ENCODE results near the gene TMEM98.
"Not testable (repeated sequence)": the region's sequence is repeated elsewhere in the genome, so short reads cannot be mapped to it uniquely, and the experiment has no call there.

The TMEM98 gene

GRCh38 chr17:32927724-32928585 is at the start of gene TMEM98:
Gene TMEM98 (plus strand): TSS chr17:32928153. CDS start chr17:32931529, 3,376 bp downstream.
- no peak for TF ChIP-seq CTCF (conservative IDR thresholded peaks at IDR 0.05; ENCODE audit: low read depth)
- no peak within 1 kb of the TSS for H3K27ac ChIP-seq
- ChIA-PET POLR2A (ENCODE audit: low non-redundant PET) (no interaction called here), CTCF (interaction anchor here (0.6 kb wide), 2 partner anchors 250 to 258 kb away, joined by 3 to 4 read pairs; no protein-coding TSS in a partner anchor)
- DNase-seq (ENCODE audit: low spot score): no peak

- no peak for TF ChIP-seq CTCF (conservative IDR thresholded peaks at IDR 0.05; ENCODE audit: low read depth)
- DNase-seq (ENCODE audit: low spot score): no peak
- H3K27ac ChIP-seq: no peak overlapping the region
- CTCF ChIA-PET: interaction anchor here (1.1 to 3.9 kb wide), 3 partner anchors 18 to 96 kb away, joined by 4 to 48 read pairs (median 4); no protein-coding TSS in a partner anchor
- POLR2A ChIA-PET (ENCODE audit: low non-redundant PET): no interaction called here
These were observed 49.7 kb upstream of the TMEM98 start for GRCh38 chr17:32878211-32878610.

GRCh38 chr17:32879134-32879533 is 48.8 kb upstream of the TMEM98 start:
- H3K27ac ChIP-seq: no peak overlapping the region
- no peak for TF ChIP-seq CTCF (conservative IDR thresholded peaks at IDR 0.05; ENCODE audit: low read depth)
- ChIA-PET CTCF (interaction anchor here (3.9 kb wide), 1 partner anchor 97 kb away, joined by 48 read pairs; no protein-coding TSS in a partner anchor), POLR2A (ENCODE audit: low non-redundant PET) (no interaction called here)
- no peak for DNase-seq (ENCODE audit: low spot score)

GRCh38 chr17:32880671-32881453 is 47.1 kb upstream of the TMEM98 start:
- ChIA-PET CTCF (interaction anchor here (0.7 kb wide), 1 partner anchor 99 kb away, joined by 3 read pairs; no protein-coding TSS in a partner anchor), POLR2A (ENCODE audit: low non-redundant PET) (no interaction called here)

GRCh38 chr17:32882029-32882428 is 45.9 kb upstream of the TMEM98 start:
- POLR2A ChIA-PET (ENCODE audit: low non-redundant PET): no interaction called here
- H3K27ac ChIP-seq: no peak overlapping the region
- no peak for DNase-seq (ENCODE audit: low spot score)
- CTCF ChIA-PET: no interaction called here
- no peak for TF ChIP-seq CTCF (conservative IDR thresholded peaks at IDR 0.05; ENCODE audit: low read depth)

More at GRCh38 chr17:32880671-32881453, 47.1 kb upstream of the TMEM98 start:
- DNase-seq (ENCODE audit: low spot score): no peak
- no peak for TF ChIP-seq CTCF (conservative IDR thresholded peaks at IDR 0.05; ENCODE audit: low read depth)
- no peak overlapping the region for H3K27ac ChIP-seq

GRCh38 chr17:32882734-32883133 is 45.2 kb upstream of the TMEM98 start:
- POLR2A ChIA-PET (ENCODE audit: low non-redundant PET): no interaction called here
- no peak for DNase-seq (ENCODE audit: low spot score)
- H3K27ac ChIP-seq: no peak overlapping the region
- no peak for TF ChIP-seq CTCF (conservative IDR thresholded peaks at IDR 0.05; ENCODE audit: low read depth)
- CTCF ChIA-PET: no interaction called here

- DNase-seq (ENCODE audit: low spot score); H3K27ac ChIP-seq; POLR2A ChIA-PET (ENCODE audit: low non-redundant PET); CTCF ChIA-PET: not testable (repeated sequence)
These were observed 41.0 kb upstream of the TMEM98 start for GRCh38 chr17:32886951-32887350.

GRCh38 chr17:32887410-32887809 is 40.5 kb upstream of the TMEM98 start:
- POLR2A ChIA-PET (ENCODE audit: low non-redundant PET); DNase-seq (ENCODE audit: low spot score); CTCF ChIA-PET; H3K27ac ChIP-seq: not testable (repeated sequence)

Measured in RWPE1 (cell line).